ENCODE data around the gene C12orf42. TPM values are rescaled to one million over a fixed set of nuclear protein-coding genes. Genes with fewer than 3 reads are reported as not detected.

The C12orf42 gene
- total RNA-seq, 1 experiment from 2014 or later, result not detected

DNA sequence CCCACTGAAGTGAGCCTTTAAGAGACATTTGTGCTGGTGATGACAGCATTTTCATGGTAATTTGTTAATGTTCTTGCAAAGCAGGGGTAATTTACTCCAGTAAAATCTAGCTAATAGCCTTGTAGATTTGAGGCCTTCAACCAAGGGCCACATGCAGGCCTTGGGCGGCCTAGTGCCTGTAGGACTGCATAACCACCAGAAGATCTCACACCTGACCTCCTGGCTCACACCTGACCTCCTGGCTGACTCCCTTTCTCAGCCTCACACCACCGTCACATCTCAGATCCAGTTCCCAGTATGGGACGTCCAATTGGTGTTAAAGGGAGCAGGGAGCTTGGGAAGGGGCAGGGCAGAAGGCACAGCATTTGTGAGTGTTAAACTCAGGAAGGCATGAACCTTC is 26.9 kb downstream of the C12orf42 start:
- Histone ChIP-seq H3K4me3 (replicated peaks in 1 of 2; ENCODE audit: low read depth in 1 of 2, low read length in 2 of 2) (no peak overlapping the region), H3K9ac (ENCODE audit: low read length) (no peak overlapping the region), H3K36me3 (ENCODE audit: control insufficient read depth in 1 of 2, insufficient read depth in 2 of 2, low read length in 2 of 2) (no peaks in the 10 kb centered on the region), H3K27ac (ENCODE audit: low read depth, low read length) (no peak overlapping the region), H3K4me2 (ENCODE audit: low read length) (no peak overlapping the region), H3K79me2 (ENCODE audit: insufficient read depth, low read length) (no peaks in the 10 kb centered on the region), H2AFZ (ENCODE audit: low read depth, low read length, poor library complexity, severe bottlenecking) (no peak overlapping the region), H4K20me1 (ENCODE audit: insufficient read depth) (no peaks in the 10 kb centered on the region), H3K4me1 (ENCODE audit: control insufficient read depth in 1 of 2, insufficient read depth in 2 of 2, low read length in 2 of 2) (no peaks in the 10 kb centered on the region), H3K9me2 (ENCODE audit: insufficient read depth) (no peaks in the 10 kb centered on the region), H3K9me3 (ENCODE audit: control insufficient read depth in 1 of 2, insufficient read depth in 1 of 2, low read depth in 1 of 2, low read length in 2 of 2) (no peaks in the 10 kb centered on the region), H3K27me3 (ENCODE audit: insufficient read depth, low read length) (peaks cover 7% of the 10 kb centered on the region; the same call in 1 of the 2 replicates)
- ChIA-PET POLR2A (no interaction called here), CTCF (no interaction called here), RAD21 (ENCODE audit: low non-redundant PET in 1 of 2, low total read pairs in 2 of 2, uncharacterized antibody in 2 of 2, unreplicated experiment in 2 of 2) (no interaction called here)
- no TSS peak for BruUV-seq (replicated peaks)
- intact Hi-C loops (cut with micrococcal nuclease), result no loop called here
- TF ChIP-seq JUND (IDR thresholded peaks at IDR 0.05), result no peak
- no peak for TF ChIP-seq CBX3 (IDR thresholded peaks at IDR 0.05; ENCODE audit: low read depth)
- TF ChIP-seq, protein P1, sequence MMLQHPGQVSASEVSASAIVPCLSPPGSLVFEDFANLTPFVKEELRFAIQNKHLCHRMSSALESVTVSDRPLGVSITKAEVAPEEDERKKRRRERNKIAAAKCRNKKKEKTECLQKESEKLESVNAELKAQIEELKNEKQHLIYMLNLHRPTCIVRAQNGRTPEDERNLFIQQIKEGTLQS (IDR thresholded peaks at IDR 0.05), result no peak
- TF ChIP-seq SIN3A (IDR thresholded peaks at IDR 0.05; ENCODE audit: low read depth), result no peak
- TF ChIP-seq ELF1 (IDR thresholded peaks at IDR 0.05; ENCODE audit: borderline replicate concordance, low read depth), result no peak
- TF ChIP-seq, protein P2, sequence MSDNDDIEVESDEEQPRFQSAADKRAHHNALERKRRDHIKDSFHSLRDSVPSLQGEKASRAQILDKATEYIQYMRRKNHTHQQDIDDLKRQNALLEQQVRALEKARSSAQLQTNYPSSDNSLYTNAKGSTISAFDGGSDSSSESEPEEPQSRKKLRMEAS (IDR thresholded peaks at IDR 0.05), result no peak
- TF ChIP-seq POLR2A (IDR thresholded peaks at IDR 0.05; ENCODE audit: borderline replicate concordance, extremely low read depth, insufficient read depth, insufficient read length), result no peak
- no peak for TF ChIP-seq SP1 (IDR thresholded peaks at IDR 0.05; ENCODE audit: low read depth)
- TF ChIP-seq EZH2 (IDR thresholded peaks at IDR 0.05), result no peak
- no peak for TF ChIP-seq EGR1 (IDR thresholded peaks at IDR 0.05; ENCODE audit: low read depth)
- no peak for TF ChIP-seq CEBPB (IDR thresholded peaks at IDR 0.05; ENCODE audit: low read depth)
- TF ChIP-seq FOSL1 (IDR thresholded peaks at IDR 0.05; ENCODE audit: low read depth), result no peak
- no peak for TF ChIP-seq SRF (IDR thresholded peaks at IDR 0.05; ENCODE audit: low read depth)
- TF ChIP-seq RAD21 (IDR thresholded peaks at IDR 0.05; ENCODE audit: low read depth), result no peak
- TF ChIP-seq EZH2phosphoT487 (IDR thresholded peaks at IDR 0.05; ENCODE audit: borderline replicate concordance), result no peak
- TF ChIP-seq, protein P3, sequence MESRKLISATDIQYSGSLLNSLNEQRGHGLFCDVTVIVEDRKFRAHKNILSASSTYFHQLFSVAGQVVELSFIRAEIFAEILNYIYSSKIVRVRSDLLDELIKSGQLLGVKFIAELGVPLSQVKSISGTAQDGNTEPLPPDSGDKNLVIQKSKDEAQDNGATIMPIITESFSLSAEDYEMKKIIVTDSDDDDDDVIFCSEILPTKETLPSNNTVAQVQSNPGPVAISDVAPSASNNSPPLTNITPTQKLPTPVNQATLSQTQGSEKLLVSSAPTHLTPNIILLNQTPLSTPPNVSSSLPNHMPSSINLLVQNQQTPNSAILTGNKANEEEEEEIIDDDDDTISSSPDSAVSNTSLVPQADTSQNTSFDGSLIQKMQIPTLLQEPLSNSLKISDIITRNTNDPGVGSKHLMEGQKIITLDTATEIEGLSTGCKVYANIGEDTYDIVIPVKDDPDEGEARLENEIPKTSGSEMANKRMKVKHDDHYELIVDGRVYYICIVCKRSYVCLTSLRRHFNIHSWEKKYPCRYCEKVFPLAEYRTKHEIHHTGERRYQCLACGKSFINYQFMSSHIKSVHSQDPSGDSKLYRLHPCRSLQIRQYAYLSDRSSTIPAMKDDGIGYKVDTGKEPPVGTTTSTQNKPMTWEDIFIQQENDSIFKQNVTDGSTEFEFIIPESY (IDR thresholded peaks at IDR 0.05; ENCODE audit: extremely low read depth, insufficient replicate concordance, low read length), result no peak
- no peak for TF ChIP-seq ZFX (IDR thresholded peaks at IDR 0.05)
- TF ChIP-seq ZNF274 (IDR thresholded peaks at IDR 0.05; ENCODE audit: low read depth, low read length), result no peak
- TF ChIP-seq, protein P4, sequence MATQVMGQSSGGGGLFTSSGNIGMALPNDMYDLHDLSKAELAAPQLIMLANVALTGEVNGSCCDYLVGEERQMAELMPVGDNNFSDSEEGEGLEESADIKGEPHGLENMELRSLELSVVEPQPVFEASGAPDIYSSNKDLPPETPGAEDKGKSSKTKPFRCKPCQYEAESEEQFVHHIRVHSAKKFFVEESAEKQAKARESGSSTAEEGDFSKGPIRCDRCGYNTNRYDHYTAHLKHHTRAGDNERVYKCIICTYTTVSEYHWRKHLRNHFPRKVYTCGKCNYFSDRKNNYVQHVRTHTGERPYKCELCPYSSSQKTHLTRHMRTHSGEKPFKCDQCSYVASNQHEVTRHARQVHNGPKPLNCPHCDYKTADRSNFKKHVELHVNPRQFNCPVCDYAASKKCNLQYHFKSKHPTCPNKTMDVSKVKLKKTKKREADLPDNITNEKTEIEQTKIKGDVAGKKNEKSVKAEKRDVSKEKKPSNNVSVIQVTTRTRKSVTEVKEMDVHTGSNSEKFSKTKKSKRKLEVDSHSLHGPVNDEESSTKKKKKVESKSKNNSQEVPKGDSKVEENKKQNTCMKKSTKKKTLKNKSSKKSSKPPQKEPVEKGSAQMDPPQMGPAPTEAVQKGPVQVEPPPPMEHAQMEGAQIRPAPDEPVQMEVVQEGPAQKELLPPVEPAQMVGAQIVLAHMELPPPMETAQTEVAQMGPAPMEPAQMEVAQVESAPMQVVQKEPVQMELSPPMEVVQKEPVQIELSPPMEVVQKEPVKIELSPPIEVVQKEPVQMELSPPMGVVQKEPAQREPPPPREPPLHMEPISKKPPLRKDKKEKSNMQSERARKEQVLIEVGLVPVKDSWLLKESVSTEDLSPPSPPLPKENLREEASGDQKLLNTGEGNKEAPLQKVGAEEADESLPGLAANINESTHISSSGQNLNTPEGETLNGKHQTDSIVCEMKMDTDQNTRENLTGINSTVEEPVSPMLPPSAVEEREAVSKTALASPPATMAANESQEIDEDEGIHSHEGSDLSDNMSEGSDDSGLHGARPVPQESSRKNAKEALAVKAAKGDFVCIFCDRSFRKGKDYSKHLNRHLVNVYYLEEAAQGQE (IDR thresholded peaks at IDR 0.05; ENCODE audit: low read depth), result no peak
- TF ChIP-seq POLR2AphosphoS5 (IDR thresholded peaks at IDR 0.05; ENCODE audit: low read depth, low read length), result no peak
- DNase-seq (ENCODE audit: low read depth, low spot score), result no peak
- no peak for ATAC-seq

Data from HCT116 (cell line).